Measurements from ENCODE around the gene FPR3.
A peak's percentile ranks its signal among the peaks of the same experiment; 100 is the strongest.

FPR3 gene

GRCh38 chr19:51777570-51778462, 17.1 kb upstream of the FPR3 start:
- peak overlapping the region in 1 of 11 experiments; percentile 39; a peak in 2 of 22 replicates for H3K9ac ChIP-seq
- no peaks in the 10 kb centered on the region for H3K27me3 ChIP-seq
- peaks cover 0 to 29% (median 9%) of the 10 kb centered on the region in 11 experiments; a peak in 14 of 22 replicates for H3K9me3 ChIP-seq (replicated peaks in 1 of 11)
- H3K4me1 ChIP-seq: peaks cover 11 to 67% (median 35%) of the 10 kb centered on the region in 10 experiments; a peak in 19 of 20 replicates
- H3K4me3 ChIP-seq: no peak overlapping the region
- peak overlapping the region in 2 of 11 experiments; percentile 1 to 24; a peak in 2 of 22 replicates for H3K27ac ChIP-seq
- H3K36me3 ChIP-seq: no peaks in the 10 kb centered on the region
- TF ChIP-seq Cebpa-rat (IDR thresholded peaks at IDR 0.05): peak in 3 of 11 experiments; percentile 9 to 65 (median 17); a peak in 1 of 22 replicates
- H4K20me1 ChIP-seq: no peaks in the 10 kb centered on the region
- H3K4me2 ChIP-seq: peak overlapping the region in 4 of 11 experiments; percentile 22 to 78 (median 68); a peak in 7 of 22 replicates

GRCh38 chr19:51779181-51779580, 15.8 kb upstream of the FPR3 start:
- Histone ChIP-seq H3K4me1 (peaks cover 12 to 78% (median 44%) of the 10 kb centered on the region in 10 experiments), H3K4me2 (peak overlapping the region in 4 of 11 experiments; percentile 32 to 78 (median 68); a peak in 8 of 22 replicates), H3K9me3 (replicated peaks in 1 of 11) (peaks cover 0 to 21% (median 0%) of the 10 kb centered on the region in 11 experiments; a peak in 6 of 22 replicates), H3K27me3 (no peaks in the 10 kb centered on the region), H3K27ac (peak overlapping the region in 2 of 11 experiments; percentile 8 to 54; a peak in 3 of 22 replicates), H3K4me3 (no peak overlapping the region), H4K20me1 (no peaks in the 10 kb centered on the region), H3K9ac (peak overlapping the region in 2 of 11 experiments; percentile 10 to 40; a peak in 2 of 22 replicates), H3K36me3 (no peaks in the 10 kb centered on the region)
- TF ChIP-seq Cebpa-rat (IDR thresholded peaks at IDR 0.05): no peak

DNA sequence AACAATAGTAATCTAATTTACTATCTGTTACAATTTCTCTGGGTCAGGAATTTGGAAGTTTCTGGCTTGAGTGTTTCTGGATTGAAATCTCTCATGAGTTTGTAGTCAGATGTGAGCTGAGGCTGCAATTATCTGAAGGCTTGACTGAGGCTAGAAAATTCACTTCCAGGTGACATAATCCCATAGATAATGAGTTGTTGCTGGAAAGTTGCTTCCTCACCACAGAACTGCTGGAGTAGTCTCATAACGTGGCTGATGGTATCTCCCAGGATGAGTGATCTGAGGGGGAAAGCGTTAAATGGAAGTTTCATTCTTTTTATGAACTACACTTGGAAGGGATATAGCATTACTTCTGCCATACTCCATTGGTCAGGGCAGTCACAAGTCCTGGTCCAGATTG, 15.3 kb upstream of the FPR3 start:
- Histone ChIP-seq H3K27me3 (no peaks in the 10 kb centered on the region), H3K4me3 (no peak overlapping the region), H3K4me1 (peaks cover 17 to 83% (median 49%) of the 10 kb centered on the region in 10 experiments), H3K9ac (no peak overlapping the region), H3K9me3 (replicated peaks in 1 of 11) (peaks cover 0 to 24% (median 0%) of the 10 kb centered on the region in 11 experiments; a peak in 4 of 22 replicates), H4K20me1 (no peaks in the 10 kb centered on the region), H3K27ac (peak overlapping the region in 2 of 11 experiments; percentile 54 to 56; a peak in 3 of 22 replicates), H3K4me2 (peak overlapping the region in 7 of 11 experiments; percentile 32 to 78 (median 64); a peak in 13 of 22 replicates), H3K36me3 (no peaks in the 10 kb centered on the region)
- TF ChIP-seq Cebpa-rat (IDR thresholded peaks at IDR 0.05): no peak

GRCh38 chr19:51780270-51780669, 14.7 kb upstream of the FPR3 start:
- H3K4me2 ChIP-seq: peak overlapping the region in 10 of 11 experiments; percentile 11 to 78 (median 50); a peak in 18 of 22 replicates
- peak overlapping the region in 4 of 11 experiments; percentile 15 to 56 (median 48); a peak in 5 of 22 replicates for H3K27ac ChIP-seq
- H3K36me3 ChIP-seq: no peaks in the 10 kb centered on the region
- TF ChIP-seq Cebpa-rat (IDR thresholded peaks at IDR 0.05): no peak
- no peak overlapping the region for H3K9ac ChIP-seq
- no peaks in the 10 kb centered on the region for H4K20me1 ChIP-seq
- H3K4me1 ChIP-seq: peaks cover 23 to 85% (median 54%) of the 10 kb centered on the region in 10 experiments
- H3K4me3 ChIP-seq: no peak overlapping the region
- H3K27me3 ChIP-seq: no peaks in the 10 kb centered on the region
- peaks cover 0 to 29% (median 0%) of the 10 kb centered on the region in 11 experiments; a peak in 5 of 22 replicates for H3K9me3 ChIP-seq (replicated peaks in 1 of 11)

DNA sequence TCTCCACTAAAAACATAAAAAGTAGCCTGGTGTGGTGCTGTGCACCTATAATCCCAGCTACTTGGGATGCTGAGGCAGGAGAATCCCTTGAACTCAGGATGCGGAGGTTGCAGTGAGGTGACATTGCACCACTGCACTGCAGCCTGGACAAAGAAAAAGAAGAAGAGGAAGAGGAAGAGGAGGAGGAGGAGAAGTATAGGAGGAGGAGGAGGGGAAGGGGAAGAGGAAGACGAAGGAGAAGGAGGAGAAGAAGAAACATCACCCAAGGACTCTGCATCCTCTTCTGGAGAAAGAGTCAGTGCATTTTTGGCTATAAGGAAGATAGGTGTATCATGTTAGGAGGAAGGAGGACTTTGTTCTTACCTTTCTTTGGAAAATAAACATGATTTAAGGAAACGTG, 13.0 kb upstream of the FPR3 start:
- Histone ChIP-seq H3K9me3 (replicated peaks in 1 of 11) (peaks cover 0 to 40% (median 0%) of the 10 kb centered on the region in 11 experiments; a peak in 5 of 22 replicates), H3K4me1 (peaks cover 32 to 92% (median 71%) of the 10 kb centered on the region in 10 experiments), H3K9ac (no peak overlapping the region), H3K27me3 (no peaks in the 10 kb centered on the region), H3K27ac (peak overlapping the region in 2 of 11 experiments; percentile 97; a peak in 2 of 22 replicates), H3K4me3 (no peak overlapping the region), H3K36me3 (no peaks in the 10 kb centered on the region), H3K4me2 (peak overlapping the region in 8 of 11 experiments; percentile 32 to 71 (median 49); a peak in 14 of 22 replicates), H4K20me1 (no peaks in the 10 kb centered on the region)
- no peak for TF ChIP-seq Cebpa-rat (IDR thresholded peaks at IDR 0.05)

- Histone ChIP-seq H3K4me2 (peak overlapping the region in 8 of 11 experiments; percentile 16 to 81 (median 72); a peak in 15 of 22 replicates), H3K27me3 (no peaks in the 10 kb centered on the region), H3K36me3 (no peaks in the 10 kb centered on the region), H3K27ac (peak overlapping the region; percentile 37 to 97 (median 80); a peak in 21 of 22 replicates), H3K9me3 (replicated peaks in 1 of 11) (peaks cover 0 to 54% (median 3%) of the 10 kb centered on the region in 11 experiments; a peak in 7 of 22 replicates), H4K20me1 (no peaks in the 10 kb centered on the region), H3K9ac (peak overlapping the region in 4 of 11 experiments; percentile 10 to 80 (median 69); a peak in 7 of 22 replicates), H3K4me3 (no peak overlapping the region), H3K4me1 (peaks cover 33 to 94% (median 73%) of the 10 kb centered on the region in 10 experiments)
- no peak for TF ChIP-seq Cebpa-rat (IDR thresholded peaks at IDR 0.05)
Observed at GRCh38 chr19:51783372-51783771, 11.6 kb upstream of the FPR3 start.

DNA sequence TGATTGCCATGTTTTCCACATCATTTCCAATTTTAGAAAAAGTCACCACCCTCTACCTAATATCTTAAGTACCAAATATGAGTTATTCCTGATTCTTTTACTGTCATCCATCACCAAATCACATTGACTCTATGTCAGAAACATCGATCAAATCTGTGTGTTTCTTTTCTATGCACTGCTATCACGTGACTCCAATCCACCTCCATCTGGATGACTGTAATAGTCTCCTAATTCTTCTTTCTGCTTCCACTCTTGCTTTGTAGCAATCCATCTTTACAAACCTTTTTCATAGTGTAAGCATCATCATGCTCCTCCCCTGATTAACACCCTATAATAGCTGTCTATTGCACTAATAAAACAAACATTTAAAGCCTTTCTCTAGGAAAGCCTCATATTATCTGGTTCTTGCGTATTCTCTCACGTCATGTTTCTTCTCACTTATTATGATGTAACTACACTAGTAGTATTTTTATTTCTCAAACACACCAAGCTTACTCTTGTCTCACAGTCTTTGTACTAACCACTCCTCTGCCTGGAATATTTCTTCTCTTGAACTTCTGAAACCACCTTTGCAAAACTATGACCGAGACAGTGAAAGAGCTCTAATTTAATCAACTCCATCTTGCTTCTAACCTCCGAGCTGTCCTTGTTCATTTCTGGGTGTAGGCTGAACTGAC, 10.7 kb upstream of the FPR3 start:
- peak overlapping the region in 10 of 11 experiments; percentile 2 to 80 (median 56); a peak in 17 of 22 replicates for H3K9ac ChIP-seq
- H3K9me3 ChIP-seq (replicated peaks in 1 of 11): peaks cover 0 to 61% (median 3%) of the 10 kb centered on the region in 11 experiments; a peak in 8 of 22 replicates
- H3K4me2 ChIP-seq: peak overlapping the region; percentile 40 to 81 (median 70); a peak in 21 of 22 replicates
- TF ChIP-seq Cebpa-rat (IDR thresholded peaks at IDR 0.05): no peak
- H3K36me3 ChIP-seq: no peaks in the 10 kb centered on the region
- H4K20me1 ChIP-seq: no peaks in the 10 kb centered on the region
- 0 out of 20 replicates have a peak overlapping the region, but pooled peaks of 1 of the 10 experiments have one; percentile 5 for H3K4me3 ChIP-seq
- H3K4me1 ChIP-seq: peaks cover 33 to 94% (median 72%) of the 10 kb centered on the region in 10 experiments
- H3K27ac ChIP-seq: peak overlapping the region; percentile 37 to 97 (median 80)
- H3K27me3 ChIP-seq: no peaks in the 10 kb centered on the region
